Central memory CD8-positive, alpha-beta T cell (primary cell): ENCODE measurements around the gene SLC6A19.
"Not testable (repeated sequence)": the region's sequence is repeated elsewhere in the genome, so short reads cannot be mapped to it uniquely, and the experiment has no call there.

Source experiments
- ATAC-seq: fragments of 150-1000 bp; cut with Tn5 transposase; replicated peaks from 2 replicates; pipeline ENCODE4 v1.10.0; 2022; ENCODE audit warnings: mild to moderate bottlenecking, moderate FRiP score, moderate number of reproducible peaks; ENCODE audit not compliant: poor library complexity, severe bottlenecking; ENCODE audit errors: extremely low read depth
- DNase-seq, 2 donors: peaks; one replicate each; pipeline ENCODE4 v3.0.0; 2021; ENCODE audit warnings: low spot score in 2 of 2
- H3K27ac Mint-ChIP-seq: one replicate; pipeline ENCODE4 v1.8.0; 2022; ENCODE audit warnings: low read depth, mild to moderate bottlenecking, moderate library complexity, mixed read lengths
- H3K27me3 Mint-ChIP-seq: one replicate; pipeline ENCODE4 v1.8.0; 2022; ENCODE audit warnings: mixed read lengths
- H3K36me3 Mint-ChIP-seq: one replicate; pipeline ENCODE4 v1.8.0; 2022; ENCODE audit warnings: mild to moderate bottlenecking, moderate library complexity, mixed read lengths; ENCODE audit not compliant: insufficient read depth
- H3K4me1 Mint-ChIP-seq: one replicate; pipeline ENCODE4 v1.8.0; 2022; ENCODE audit warnings: mixed read lengths
- H3K4me3 Mint-ChIP-seq: one replicate; pipeline ENCODE4 v1.8.0; 2022; ENCODE audit warnings: mild to moderate bottlenecking, moderate library complexity, mixed read lengths
- H3K9me3 Mint-ChIP-seq: one replicate; pipeline ENCODE4 v1.8.0; 2022; ENCODE audit warnings: mixed read lengths

Gene SLC6A19

GRCh38 chr5:1201327-1202025 lies at the start of gene SLC6A19:
SLC6A19 (plus strand) TSS chr5:1201595; CDS start chr5:1201651, 56 bp downstream.
- no peaks in the 10 kb centered on the region for H3K4me1 Mint-ChIP-seq
- no peaks in the 10 kb centered on the region for H3K9me3 Mint-ChIP-seq
- DNase-seq (no peak), ATAC-seq (no peak)
- H3K27me3 Mint-ChIP-seq, result peaks cover 21% of the 10 kb centered on the region
- H3K36me3 Mint-ChIP-seq, result no peaks in the 10 kb centered on the region
- H3K4me3 Mint-ChIP-seq, result no peak within 1 kb of the TSS
- no peak within 1 kb of the TSS for H3K27ac Mint-ChIP-seq

DNA sequence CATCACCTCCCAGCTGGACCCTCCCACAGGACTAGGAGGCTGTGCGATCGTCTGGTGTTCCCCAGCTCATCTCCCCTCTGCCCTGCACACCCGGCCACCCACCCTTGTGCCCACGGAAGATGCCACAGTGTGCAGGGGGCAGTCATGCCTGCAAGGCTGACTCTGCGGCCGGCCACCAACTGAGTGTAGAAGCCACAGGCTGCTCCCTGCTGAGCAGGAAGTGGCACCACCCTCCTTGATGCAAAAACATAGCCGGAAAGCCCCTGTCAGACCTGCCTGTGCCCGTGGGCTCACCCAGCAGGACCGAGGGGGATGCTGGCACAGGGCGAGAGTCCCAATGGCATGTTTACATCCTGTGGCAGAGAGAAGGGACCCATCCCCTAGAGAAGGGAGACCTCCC lies 49.2 kb upstream of the SLC6A19 start:
- peaks cover 45% of the 10 kb centered on the region for H3K27me3 Mint-ChIP-seq
- H3K27ac Mint-ChIP-seq, result peak overlapping the region; percentile 62
- H3K36me3 Mint-ChIP-seq, result no peaks in the 10 kb centered on the region
- peak overlapping the region; percentile 51 for H3K4me3 Mint-ChIP-seq
- ATAC-seq (peak; percentile 76), DNase-seq (no peak)
- H3K9me3 Mint-ChIP-seq, result peaks cover 2% of the 10 kb centered on the region
- peaks cover 25% of the 10 kb centered on the region for H3K4me1 Mint-ChIP-seq

- ATAC-seq, result no peak
- H3K27ac Mint-ChIP-seq, result peak overlapping the region; percentile 62
- H3K36me3 Mint-ChIP-seq, result peaks cover 2% of the 10 kb centered on the region
- H3K4me1 Mint-ChIP-seq, result peaks cover 25% of the 10 kb centered on the region
- H3K27me3 Mint-ChIP-seq, result peaks cover 48% of the 10 kb centered on the region
- H3K4me3 Mint-ChIP-seq, result peak overlapping the region; percentile 51
- DNase-seq, result no peak
- peaks cover 8% of the 10 kb centered on the region for H3K9me3 Mint-ChIP-seq
Observed at GRCh38 chr5:1152771-1153282, 48.6 kb upstream of the SLC6A19 start.

DNA sequence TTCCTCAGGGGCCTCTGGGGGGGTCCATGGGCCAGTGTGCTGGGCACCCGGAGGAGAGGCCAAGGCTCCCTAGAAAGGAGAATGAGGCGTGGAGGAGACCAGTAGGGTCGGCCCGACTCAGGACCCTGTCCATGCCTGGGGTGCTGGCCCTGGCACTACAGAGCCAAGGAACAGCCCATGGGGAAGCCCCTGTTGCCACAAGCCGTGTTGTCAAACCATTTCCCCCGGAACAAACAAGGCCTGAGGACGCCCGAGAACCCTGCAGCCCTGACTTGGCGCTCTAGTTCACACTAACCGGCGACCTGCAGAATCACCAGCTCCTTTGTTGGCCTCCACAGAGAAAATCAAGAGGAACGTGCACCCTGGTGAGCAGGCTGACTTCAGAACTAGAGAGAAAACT lies 48.0 kb upstream of the SLC6A19 start:
- H3K27ac Mint-ChIP-seq, result no peak overlapping the region
- H3K36me3 Mint-ChIP-seq, result peaks cover 2% of the 10 kb centered on the region
- peaks cover 25% of the 10 kb centered on the region for H3K4me1 Mint-ChIP-seq
- no peak overlapping the region for H3K4me3 Mint-ChIP-seq
- DNase-seq (no peak), ATAC-seq (peak; percentile 45)
- H3K9me3 Mint-ChIP-seq, result peaks cover 10% of the 10 kb centered on the region
- peaks cover 54% of the 10 kb centered on the region for H3K27me3 Mint-ChIP-seq

- Mint-ChIP-seq H3K27me3 (peaks cover 65% of the 10 kb centered on the region), H3K4me1 (peaks cover 25% of the 10 kb centered on the region), H3K27ac (no peak overlapping the region), H3K4me3 (no peak overlapping the region), H3K9me3 (peaks cover 10% of the 10 kb centered on the region), H3K36me3 (peaks cover 2% of the 10 kb centered on the region)
- ATAC-seq, result no peak
- DNase-seq, result no peak
Observed at GRCh38 chr5:1155191-1156032, 46.0 kb upstream of the SLC6A19 start.

DNA sequence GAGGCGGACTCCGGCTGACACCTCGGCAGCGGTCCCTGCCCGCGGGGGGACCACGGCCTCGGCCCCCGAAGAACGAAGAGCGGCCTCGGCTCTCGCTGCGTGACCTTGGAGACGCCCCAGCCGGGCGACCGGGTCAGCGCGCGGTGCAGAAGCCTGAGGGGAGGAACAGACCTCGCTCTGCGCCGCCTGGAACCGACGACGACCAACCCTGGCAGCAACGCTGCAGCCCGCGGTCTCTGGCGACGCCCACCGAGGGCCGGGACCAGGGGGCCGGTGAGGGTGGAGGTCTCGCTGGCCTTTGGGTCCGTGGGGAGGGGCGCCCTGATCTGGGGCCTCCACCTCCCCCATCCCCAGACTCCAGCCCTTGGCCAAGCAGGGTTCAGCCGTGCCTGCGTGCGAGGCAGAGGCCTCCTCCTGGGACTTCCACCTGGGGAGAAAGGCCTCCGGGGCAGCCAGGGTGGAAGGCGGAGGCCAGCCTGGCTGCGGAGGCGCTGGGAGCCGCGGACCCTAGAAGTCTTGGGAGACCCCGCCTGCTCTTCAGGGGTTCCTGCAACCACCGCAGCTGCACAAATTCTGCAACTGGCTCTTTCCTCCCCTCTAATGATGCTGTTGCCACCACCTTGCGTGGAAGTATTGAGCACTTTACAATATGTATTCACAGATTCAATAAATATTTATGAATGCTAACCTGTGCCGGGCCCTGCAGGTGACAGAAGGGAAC lies 45.2 kb upstream of the SLC6A19 start:
- no peak for DNase-seq
- Mint-ChIP-seq H3K4me1 (peaks cover 25% of the 10 kb centered on the region), H3K27me3 (peaks cover 61% of the 10 kb centered on the region), H3K27ac (no peak overlapping the region), H3K36me3 (peaks cover 2% of the 10 kb centered on the region), H3K4me3 (no peak overlapping the region), H3K9me3 (peaks cover 10% of the 10 kb centered on the region)
- no peak for ATAC-seq

DNA sequence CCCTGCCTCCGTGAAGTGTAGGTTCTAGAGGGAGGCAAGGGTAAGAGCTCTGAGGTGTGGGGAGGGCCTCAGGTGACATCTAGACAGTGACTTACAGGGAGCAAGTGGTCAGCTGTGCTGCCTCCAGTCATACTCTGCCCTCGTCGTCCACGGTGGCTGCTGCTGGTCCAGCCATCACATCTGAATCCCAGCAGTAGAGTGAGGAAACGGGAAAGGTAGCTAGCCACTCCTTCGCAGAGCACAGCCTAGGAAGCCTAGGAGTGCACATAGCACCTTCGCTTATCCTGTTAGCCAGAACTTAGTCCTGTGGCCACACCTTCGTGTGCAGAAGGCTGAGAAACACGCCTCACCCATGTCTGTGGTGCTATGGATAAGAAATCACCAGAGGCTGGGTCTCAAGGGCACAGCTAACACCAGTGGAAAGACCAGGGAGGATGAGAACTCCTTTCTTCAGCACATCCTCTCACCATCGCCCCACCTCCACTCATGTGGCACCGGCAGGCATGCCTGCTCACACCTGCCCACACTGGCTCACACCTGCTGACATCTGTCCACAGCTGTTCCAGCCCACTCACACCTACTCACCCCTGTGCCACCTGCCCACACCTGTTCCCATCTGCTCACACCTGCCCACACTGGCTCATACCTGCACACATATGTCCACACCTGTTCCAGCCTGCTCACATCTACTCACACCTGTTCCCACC lies 44.5 kb upstream of the SLC6A19 start:
- H3K4me1 Mint-ChIP-seq, result peaks cover 24% of the 10 kb centered on the region
- peaks cover 58% of the 10 kb centered on the region for H3K27me3 Mint-ChIP-seq
- peaks cover 10% of the 10 kb centered on the region for H3K9me3 Mint-ChIP-seq
- ATAC-seq (no peak), DNase-seq (no peak)
- H3K4me3 Mint-ChIP-seq, result no peak overlapping the region
- no peak overlapping the region for H3K27ac Mint-ChIP-seq
- H3K36me3 Mint-ChIP-seq, result peaks cover 2% of the 10 kb centered on the region

GRCh38 chr5:1157461-1157986 lies 43.9 kb upstream of the SLC6A19 start:
- H3K27ac Mint-ChIP-seq, ATAC-seq, DNase-seq, H3K4me3 Mint-ChIP-seq, H3K36me3 Mint-ChIP-seq, H3K9me3 Mint-ChIP-seq: not testable (repeated sequence)
- H3K27me3 Mint-ChIP-seq, result peaks cover 58% of the 10 kb centered on the region
- H3K4me1 Mint-ChIP-seq, result peaks cover 18% of the 10 kb centered on the region

GRCh38 chr5:1158647-1159340 lies 42.6 kb upstream of the SLC6A19 start:
- H3K4me1 Mint-ChIP-seq, result peaks cover 7% of the 10 kb centered on the region
- H3K27ac Mint-ChIP-seq, result no peak overlapping the region
- peaks cover 10% of the 10 kb centered on the region for H3K9me3 Mint-ChIP-seq
- DNase-seq (no peak), ATAC-seq (no peak)
- peaks cover 2% of the 10 kb centered on the region for H3K36me3 Mint-ChIP-seq
- no peak overlapping the region for H3K4me3 Mint-ChIP-seq
- peaks cover 54% of the 10 kb centered on the region for H3K27me3 Mint-ChIP-seq

- peaks cover 10% of the 10 kb centered on the region for H3K9me3 Mint-ChIP-seq
- H3K27me3 Mint-ChIP-seq, result peaks cover 53% of the 10 kb centered on the region
- H3K27ac Mint-ChIP-seq, result no peak overlapping the region
- peaks cover 2% of the 10 kb centered on the region for H3K36me3 Mint-ChIP-seq
- ATAC-seq (no peak), DNase-seq (no peak)
- peaks cover 3% of the 10 kb centered on the region for H3K4me1 Mint-ChIP-seq
- H3K4me3 Mint-ChIP-seq, result no peak overlapping the region
Observed at GRCh38 chr5:1159341-1159675, 42.1 kb upstream of the SLC6A19 start.

DNA sequence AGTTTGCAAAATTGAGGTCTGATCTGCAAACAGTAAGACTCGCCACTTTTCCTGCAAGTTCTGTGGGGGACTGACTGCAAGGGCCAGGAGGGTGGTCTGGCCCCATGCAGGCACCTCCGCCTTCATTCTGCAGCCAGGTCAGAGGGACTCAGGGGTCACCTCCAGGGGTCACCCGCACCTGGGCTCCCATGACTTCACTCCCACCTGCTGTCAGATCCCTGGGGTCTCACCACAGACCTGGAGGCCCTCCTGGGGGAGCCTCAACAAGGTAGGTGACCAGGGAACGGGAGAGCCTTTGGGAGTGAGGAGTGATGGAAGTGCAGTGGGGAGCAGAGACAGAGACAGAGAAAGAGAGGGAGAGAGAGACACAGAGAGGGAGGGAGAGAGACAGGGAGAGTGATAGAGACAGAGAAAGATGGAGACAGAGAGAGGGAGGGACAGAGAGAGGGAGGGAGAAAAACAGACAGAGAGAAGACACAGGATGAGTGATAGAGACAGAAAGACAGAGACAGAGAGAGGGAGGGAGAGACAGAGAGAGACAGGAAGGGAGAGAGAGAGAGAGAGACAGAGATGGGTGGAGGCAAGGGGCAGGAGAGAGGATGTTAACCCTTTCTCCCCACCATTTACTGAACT lies 41.5 kb upstream of the SLC6A19 start:
- DNase-seq (no peak), ATAC-seq (no peak)
- Mint-ChIP-seq H3K4me3 (no peak overlapping the region), H3K27me3 (peaks cover 54% of the 10 kb centered on the region), H3K27ac (no peak overlapping the region), H3K4me1 (no peaks in the 10 kb centered on the region), H3K36me3 (peaks cover 3% of the 10 kb centered on the region), H3K9me3 (peaks cover 10% of the 10 kb centered on the region)
